B cell (primary cell): ENCODE data around the gene ELFN1. TPM values are rescaled to one million over a fixed set of nuclear protein-coding genes. Genes with fewer than 3 reads are reported as not detected.

Source experiments
- ATAC-seq: fragments of 200-7000 bp; cut with Tn5 transposase; one replicate; pipeline ENCODE4 v1.10.0; 2021; ENCODE audit warnings: low read depth, mild to moderate bottlenecking, moderate number of reproducible peaks, moderate library complexity
- CTCF ChIA-PET: fragments of 350-600 bp; sonication (Branson Sonifier 250); formaldehyde crosslinking; loops from one replicate; lab custom pipeline; 2021; ENCODE audit warnings: antibody characterized with exemption, inconsistent platforms; lab: Charles Lee
- POLR2A ChIA-PET: fragments of 350-600 bp; sonication (Branson Sonifier 250); formaldehyde crosslinking; loops from one replicate; lab custom pipeline; 2021; ENCODE audit warnings: antibody characterized with exemption; lab: Charles Lee
- DNase-seq: peaks from one replicate; pipeline ENCODE4 v3.0.0; 2013
- H2AFZ ChIP-seq: 2 replicates; pipeline ENCODE4 v1.6.1; 2012; ENCODE audit warnings: mild to moderate bottlenecking, low read depth, low read length; ENCODE audit not compliant: insufficient read depth, poor library complexity, severe bottlenecking
- H3K27ac ChIP-seq, 2 donors: 1 replicate in 1 of 2; 2 replicates in 1 of 2; pipeline ENCODE4 v1.5.1; 2012 to 2013; ENCODE audit warnings: low read length in 2 of 2, mild to moderate bottlenecking in 2 of 2, moderate library complexity in 1 of 2
- H3K27me3 ChIP-seq, 4 experiments: fragments of 200-600 bp in 1 of 4; sonication (generic) in 1 of 4; replicated peaks in 1 of 4; 1 replicate in 2 of 4; 2 replicates in 2 of 4; pipeline versions ENCODE4 v1.6.1 to v1.7.0; 2013 to 2016; ENCODE audit warnings: low read length in 3 of 4, mild to moderate bottlenecking in 2 of 4, mixed read lengths in 1 of 4, moderate library complexity in 1 of 4; ENCODE audit not compliant: insufficient read depth in 4 of 4, control insufficient read depth in 3 of 4; ENCODE audit errors: control extremely low read depth in 1 of 4
- H3K36me3 ChIP-seq, 2 experiments: replicated peaks in 1 of 2; 1 replicate in 1 of 2; 2 replicates in 1 of 2; pipeline versions ENCODE4 v1.6.1 to v1.7.1; 2013; ENCODE audit warnings: low read length in 1 of 2; ENCODE audit not compliant: insufficient read depth in 2 of 2, control insufficient read depth in 1 of 2; ENCODE audit errors: control extremely low read depth in 1 of 2, extremely low read depth in 1 of 2
- H3K4me1 ChIP-seq, 2 donors: fragments of 200-600 bp in 1 of 2; sonication (generic) in 1 of 2; 1 replicate in 1 of 2; 2 replicates in 1 of 2; pipeline versions ENCODE4 v1.5.1 to v1.6.1; 2013 to 2017; ENCODE audit warnings: low read length in 2 of 2; ENCODE audit not compliant: control insufficient read depth in 2 of 2, insufficient read depth in 2 of 2
- H3K4me2 ChIP-seq: replicated peaks from 2 replicates; pipeline ENCODE3; 2012; ENCODE audit warnings: mild to moderate bottlenecking, low read depth, low read length; ENCODE audit not compliant: poor library complexity, severe bottlenecking
- H3K4me3 ChIP-seq, 5 experiments: fragments of 200-600 bp in 1 of 5; sonication (generic) in 1 of 5; 1 replicate in 3 of 5; 2 replicates in 2 of 5; pipeline versions ENCODE4 v1.5.1 to v1.7.0; 2011 to 2016; ENCODE audit warnings: low read length in 4 of 5, mild to moderate bottlenecking in 4 of 5, low read depth in 2 of 5, control low read depth in 1 of 5, moderate library complexity in 1 of 5; ENCODE audit not compliant: insufficient read depth in 1 of 5; ENCODE audit errors: control extremely low read depth in 1 of 5, extremely low read depth in 1 of 5
- H3K79me2 ChIP-seq: fragments of 200-600 bp; sonication (generic); one replicate; pipeline ENCODE4 v1.6.0; 2016; ENCODE audit warnings: low read length; ENCODE audit not compliant: control insufficient read depth, insufficient read depth
- H3K9ac ChIP-seq: fragments of 200-600 bp; sonication (generic); 2 replicates; pipeline ENCODE4 v1.6.1; 2017; ENCODE audit warnings: mild to moderate bottlenecking, low read length, moderate library complexity
- H3K9me3 ChIP-seq, 3 donors: one replicate each; pipeline versions ENCODE4 v1.6.1 to v1.7.1; 2013; ENCODE audit warnings: low read length in 2 of 3; ENCODE audit not compliant: control insufficient read depth in 2 of 3, insufficient read depth in 1 of 3; ENCODE audit errors: control extremely low read depth in 1 of 3
- H4K20me1 ChIP-seq: 2 replicates; pipeline ENCODE4 v1.6.0; 2012; ENCODE audit warnings: mild to moderate bottlenecking, low read length; ENCODE audit not compliant: insufficient read depth, control insufficient read depth, poor library complexity, severe bottlenecking
- H3K27ac Mint-ChIP-seq: one replicate; pipeline ENCODE4 v1.8.0; 2021; ENCODE audit warnings: mixed read lengths
- H3K27me3 Mint-ChIP-seq: one replicate; pipeline ENCODE4 v1.8.0; 2021; ENCODE audit warnings: mixed read lengths
- H3K4me1 Mint-ChIP-seq: one replicate; pipeline ENCODE4 v1.8.0; 2021; ENCODE audit warnings: mixed read lengths
- H3K4me3 Mint-ChIP-seq: one replicate; pipeline ENCODE4 v1.8.0; 2021; ENCODE audit warnings: mixed read lengths
- H3K9me3 Mint-ChIP-seq: one replicate; pipeline ENCODE4 v1.8.0; 2022; ENCODE audit warnings: mixed read lengths; ENCODE audit not compliant: insufficient read depth
- CTCF ChIP-seq: fragments of 200-600 bp; IDR thresholded peaks from one replicate; pipeline ENCODE4 v1.8.0; 2022; ENCODE audit warnings: antibody characterized with exemption, mild to moderate bottlenecking
- EZH2 ChIP-seq: IDR thresholded peaks from 2 replicates; pipeline ENCODE4 v1.6.1; 2012; ENCODE audit warnings: borderline replicate concordance, low read depth, mild to moderate bottlenecking, moderate library complexity, low read length; ENCODE audit not compliant: insufficient read depth, poor library complexity, severe bottlenecking
- WGBS: methylation state at CpG from one replicate; pipeline ENCODE4 v1.1.5; 2013; ENCODE audit warnings: missing lambda C conversion rate; ENCODE audit not compliant: insufficient coverage; 5-methylcytosine and 5-hydroxymethylcytosine counted together
- intact Hi-C: fragments of 100-400 bp; cut with micrococcal nuclease; formaldehyde crosslinking; loops from one replicate; pipeline ENCODE4 v1.10.0; 2022
- polyA plus RNA-seq: library from polyadenylated mRNA; depleted of rRNA; stranded (reverse); fragments of >200 nt; gene quantifications from 2 replicates; pipeline ENCODE4 v1.2.3, GENCODE V29; 2012
- total RNA-seq, 2 donors: library from RNA; stranded (reverse); fragments of 120-200 nt in 1 of 2; gene quantifications; 1 replicate in 1 of 2; 2 replicates in 1 of 2; pipeline versions ENCODE4 v1.2.3 to v1.2.4, GENCODE V29; 2013 to 2022

Gene ELFN1
- total and polyA plus RNA-seq, 2 donors (not counting 1 experiment from before 2014, with no cell fraction given) = 0.12 TPM; not detected in 1

- Histone ChIP-seq H3K4me2 (peak overlapping the region; percentile 96), H3K4me1 (peaks cover 45% of the 10 kb centered on the region in 2 donors), H3K9me3 (peaks cover 0 to 21% (median 0%) of the 10 kb centered on the region in 3 donors), H3K79me2 (no peaks in the 10 kb centered on the region), H3K36me3 (no peaks in the 10 kb centered on the region), H3K27me3 (peaks cover 0 to 72% (median 34%) of the 10 kb centered on the region in 4 experiments), H3K9ac (peak overlapping the region; percentile 60), H3K4me3 (peak overlapping the region in 4 of 5 experiments; percentile 29 to 57 (median 45)), H3K27ac (no peak overlapping the region), H2AFZ (peak overlapping the region; percentile 69), H4K20me1 (no peaks in the 10 kb centered on the region)
- Mint-ChIP-seq H3K4me3 (peak overlapping the region; percentile 84), H3K9me3 (peaks cover under 1% of the 10 kb centered on the region), H3K4me1 (peaks cover 19% of the 10 kb centered on the region), H3K27ac (peak overlapping the region; percentile 15), H3K27me3 (peaks cover 34% of the 10 kb centered on the region)
- POLR2A ChIA-PET = no interaction called here
- intact Hi-C loops = loop anchor here (10.0 kb wide), 1 partner anchor 678 kb away; no protein-coding TSS in a partner anchor
- DNase-seq (peak; percentile 50), ATAC-seq (no peak)
- TF ChIP-seq EZH2 (no peak), CTCF (no peak)
- 2% methylated on average over 60 of the region's 70 CpGs for WGBS
- CTCF ChIA-PET = no interaction called here
These were observed 3.1 kb upstream of the ELFN1 start for GRCh38 chr7:1666823-1667565.
